Osteoblast (primary cell): ENCODE results near the gene SNUPN. TPM values are rescaled to one million over a fixed set of nuclear protein-coding genes. Genes with fewer than 3 reads are reported as not detected.

Experiments used
- DNase-seq: peaks from one replicate; pipeline ENCODE4 v3.0.0; 2011; ENCODE audit warnings: low spot score, mixed read lengths; ENCODE audit not compliant: insufficient read length; ENCODE audit errors: missing footprints
- H2AFZ ChIP-seq: 2 replicates; pipeline ENCODE4 v1.6.0; 2011; ENCODE audit warnings: mild to moderate bottlenecking, low read length
- H3K27ac ChIP-seq: 2 replicates; pipeline ENCODE4 v1.5.1; 2011; ENCODE audit warnings: mild to moderate bottlenecking, low read depth, low read length, moderate library complexity
- H3K27me3 ChIP-seq: 2 replicates; pipeline ENCODE4 v1.6.0; 2012; ENCODE audit warnings: mild to moderate bottlenecking, control low read depth, inconsistent platforms, low read length, moderate library complexity; ENCODE audit not compliant: insufficient read depth
- H3K36me3 ChIP-seq: 2 replicates; pipeline ENCODE4 v1.5.1; 2011; ENCODE audit warnings: mild to moderate bottlenecking, low read length, control low read depth, moderate library complexity; ENCODE audit not compliant: insufficient read depth
- H3K4me1 ChIP-seq: 2 replicates; pipeline ENCODE4 v1.5.1; 2011; ENCODE audit warnings: mild to moderate bottlenecking, low read length, control low read depth, moderate library complexity; ENCODE audit not compliant: insufficient read depth
- H3K4me2 ChIP-seq: 2 replicates; pipeline ENCODE4 v1.6.0; 2011; ENCODE audit warnings: mild to moderate bottlenecking, low read length; ENCODE audit not compliant: insufficient read depth
- H3K4me3 ChIP-seq: fragments of 200-600 bp; sonication (generic); 3 replicates; pipeline ENCODE4 v1.5.1; 2012; ENCODE audit warnings: mild to moderate bottlenecking, low read length, inconsistent platforms; ENCODE audit not compliant: insufficient read depth
- H3K79me2 ChIP-seq: 2 replicates; pipeline ENCODE4 v1.6.0; 2012; ENCODE audit warnings: mild to moderate bottlenecking, low read length, control low read depth, inconsistent platforms; ENCODE audit not compliant: insufficient read depth
- H3K9me3 ChIP-seq: 2 replicates; pipeline ENCODE4 v1.5.1; 2011; ENCODE audit warnings: low read depth, low read length, control low read depth
- H4K20me1 ChIP-seq: 2 replicates; pipeline ENCODE4 v1.6.0; 2012; ENCODE audit warnings: mild to moderate bottlenecking, low read length, control low read depth; ENCODE audit not compliant: insufficient read depth
- CTCF ChIP-seq: IDR thresholded peaks from 2 replicates; pipeline ENCODE4 v1.5.1; 2011; ENCODE audit warnings: mild to moderate bottlenecking, low read depth, low read length, moderate library complexity; ENCODE audit errors: extremely low read depth
- total RNA-seq: library from RNA; depleted of rRNA; stranded (reverse); fragments of >200 nt; gene quantifications from 2 replicates; pipeline ENCODE4 v1.2.3, GENCODE V29; 2012

SNUPN gene
- total RNA-seq, 1 donor = 30.4 TPM

- Histone ChIP-seq H3K36me3 (peaks cover 64% of the 10 kb centered on the region), H3K27me3 (no peaks in the 10 kb centered on the region), H3K9me3 (no peaks in the 10 kb centered on the region), H3K4me3 (no peak overlapping the region), H3K79me2 (no peaks in the 10 kb centered on the region), H2AFZ (no peak overlapping the region), H3K4me1 (no peaks in the 10 kb centered on the region), H3K27ac (no peak overlapping the region), H3K4me2 (no peak overlapping the region), H4K20me1 (no peaks in the 10 kb centered on the region)
- TF ChIP-seq CTCF = peak; percentile 47
- no peak for DNase-seq
These were observed 27.7 kb downstream of the SNUPN start for GRCh38 chr15:75597667-75598341.

GRCh38 chr15:75596703-75597345 is 28.7 kb downstream of the SNUPN start:
- Histone ChIP-seq H3K4me3 (no peak overlapping the region), H3K27me3 (no peaks in the 10 kb centered on the region), H3K9me3 (no peaks in the 10 kb centered on the region), H3K4me2 (no peak overlapping the region), H4K20me1 (no peaks in the 10 kb centered on the region), H3K4me1 (no peaks in the 10 kb centered on the region), H3K79me2 (no peaks in the 10 kb centered on the region), H3K36me3 (peaks cover 64% of the 10 kb centered on the region), H2AFZ (no peak overlapping the region), H3K27ac (no peak overlapping the region)
- DNase-seq = no peak
- no peak for TF ChIP-seq CTCF

- no peak for TF ChIP-seq CTCF
- no peak overlapping the region for H3K27ac ChIP-seq
- H2AFZ ChIP-seq = no peak overlapping the region
- DNase-seq = no peak
- no peaks in the 10 kb centered on the region for H4K20me1 ChIP-seq
- H3K4me2 ChIP-seq = no peak overlapping the region
- no peaks in the 10 kb centered on the region for H3K4me1 ChIP-seq
- no peaks in the 10 kb centered on the region for H3K27me3 ChIP-seq
- peaks cover 51% of the 10 kb centered on the region for H3K36me3 ChIP-seq
- H3K4me3 ChIP-seq = no peak overlapping the region
- no peaks in the 10 kb centered on the region for H3K9me3 ChIP-seq
- no peaks in the 10 kb centered on the region for H3K79me2 ChIP-seq
These were observed 31.2 kb downstream of the SNUPN start for GRCh38 chr15:75594276-75594675.

- no peak for TF ChIP-seq CTCF
- no peaks in the 10 kb centered on the region for H3K27me3 ChIP-seq
- no peak overlapping the region for H3K27ac ChIP-seq
- no peak overlapping the region for H3K4me3 ChIP-seq
- no peak overlapping the region for H3K4me2 ChIP-seq
- H3K79me2 ChIP-seq = no peaks in the 10 kb centered on the region
- peaks cover 32% of the 10 kb centered on the region for H3K36me3 ChIP-seq
- H3K4me1 ChIP-seq = no peaks in the 10 kb centered on the region
- no peaks in the 10 kb centered on the region for H4K20me1 ChIP-seq
- H2AFZ ChIP-seq = no peak overlapping the region
- H3K9me3 ChIP-seq = no peaks in the 10 kb centered on the region
- DNase-seq = no peak
These were observed 33.7 kb downstream of the SNUPN start for GRCh38 chr15:75591655-75592364.
